OCI-LY1 (cell line): ENCODE data around the gene TFB2M.

Experiments
- H2AFZ ChIP-seq: fragments of 200-600 bp; sonication (generic), shearing (Covaris generic); 2 replicates; pipeline ENCODE4 v1.6.0; 2014; ENCODE audit warnings: antibody characterized with exemption, mild to moderate bottlenecking, low read length
- H3F3A ChIP-seq: fragments of 200-600 bp; sonication (generic), shearing (Covaris generic); 2 replicates; pipeline ENCODE4 v1.6.0; 2014; ENCODE audit warnings: mild to moderate bottlenecking, antibody characterized with exemption, low read length, moderate library complexity; ENCODE audit not compliant: insufficient read depth
- H3K27ac ChIP-seq: fragments of 200-600 bp; sonication (generic); 2 replicates; pipeline ENCODE4 v1.5.1; 2014; ENCODE audit warnings: low read length, mixed run types, mild to moderate bottlenecking, low read depth; ENCODE audit not compliant: poor library complexity, severe bottlenecking
- H3K27me3 ChIP-seq: fragments of 200-600 bp; sonication (generic); 2 replicates; pipeline ENCODE4 v1.6.0; 2014; ENCODE audit warnings: antibody characterized with exemption, mild to moderate bottlenecking, low read length, moderate library complexity; ENCODE audit not compliant: insufficient read depth
- H3K36me3 ChIP-seq: fragments of 200-600 bp; sonication (generic); 2 replicates; pipeline ENCODE4 v1.6.1; 2014; ENCODE audit warnings: mild to moderate bottlenecking, antibody characterized with exemption, low read length, moderate library complexity, mixed read lengths; ENCODE audit not compliant: insufficient read depth
- H3K4me1 ChIP-seq: fragments of 200-600 bp; sonication (generic); 2 replicates; pipeline ENCODE4 v1.5.1; 2014; ENCODE audit warnings: mild to moderate bottlenecking, low read length, moderate library complexity; ENCODE audit not compliant: insufficient read depth, severe bottlenecking
- H3K4me2 ChIP-seq: fragments of 200-600 bp; sonication (generic), shearing (Covaris generic); 2 replicates; pipeline ENCODE4 v1.6.1; 2014; ENCODE audit warnings: low read length
- H3K4me3 ChIP-seq: fragments of 200-600 bp; sonication (generic); 2 replicates; pipeline ENCODE4 v1.5.1; 2014; ENCODE audit warnings: low read length, low read depth, mild to moderate bottlenecking, mixed read lengths; ENCODE audit not compliant: poor library complexity, severe bottlenecking
- H3K79me2 ChIP-seq: fragments of 200-600 bp; shearing (Covaris generic); 2 replicates; pipeline ENCODE4 v1.6.1; 2016; ENCODE audit warnings: mixed run types, low read length, mixed read lengths; ENCODE audit not compliant: insufficient read depth
- H3K9ac ChIP-seq: fragments of 200-600 bp; sonication (generic), shearing (Covaris generic); 2 replicates; pipeline ENCODE4 v1.6.1; 2014; ENCODE audit warnings: mild to moderate bottlenecking, low read length, mixed read lengths
- H3K9me2 ChIP-seq: fragments of 200-600 bp; sonication (generic), shearing (Covaris generic); 2 replicates; pipeline ENCODE4 v1.6.1; 2014; ENCODE audit warnings: low read depth, mild to moderate bottlenecking, low read length, mixed read lengths
- H3K9me3 ChIP-seq: fragments of 200-600 bp; shearing (Covaris generic); 2 replicates; pipeline ENCODE4 v1.6.1; 2014; ENCODE audit warnings: low read length, mixed read lengths
- H4K20me1 ChIP-seq: fragments of 200-600 bp; sonication (generic), shearing (Covaris generic); 2 replicates; pipeline ENCODE4 v1.6.0; 2016; ENCODE audit warnings: mild to moderate bottlenecking, low read length; ENCODE audit not compliant: insufficient read depth
- CTCF ChIP-seq: fragments of 200-600 bp; sonication (generic), shearing (Covaris generic); IDR thresholded peaks from 2 replicates; pipeline ENCODE4 v1.5.1; 2017; ENCODE audit warnings: mild to moderate bottlenecking, antibody characterized with exemption, low read length, moderate library complexity, mixed read lengths
- EZH2 ChIP-seq: fragments of 200-600 bp; sonication (generic), shearing (Covaris generic); IDR thresholded peaks from 2 replicates; pipeline ENCODE4 v1.8.0; 2017; ENCODE audit warnings: borderline replicate concordance, mixed run types, mild to moderate bottlenecking, antibody characterized with exemption, low read length, moderate library complexity, mixed read lengths

The TFB2M gene

GRCh38 chr1:246597340-246597739 is 31.3 kb upstream of the TFB2M start:
- H3F3A ChIP-seq = no peaks in the 10 kb centered on the region
- H3K27me3 ChIP-seq = no peaks in the 10 kb centered on the region
- no peak overlapping the region for H3K4me2 ChIP-seq
- no peak overlapping the region for H2AFZ ChIP-seq
- no peaks in the 10 kb centered on the region for H4K20me1 ChIP-seq
- no peak overlapping the region for H3K4me3 ChIP-seq
- H3K27ac ChIP-seq = no peak overlapping the region
- H3K36me3 ChIP-seq = peaks cover 60% of the 10 kb centered on the region
- no peaks in the 10 kb centered on the region for H3K4me1 ChIP-seq
- H3K9me2 ChIP-seq = no peaks in the 10 kb centered on the region
- H3K9ac ChIP-seq = no peak overlapping the region
- H3K79me2 ChIP-seq = peaks cover 15% of the 10 kb centered on the region
- no peaks in the 10 kb centered on the region for H3K9me3 ChIP-seq
- no peak for TF ChIP-seq EZH2
- no peak for TF ChIP-seq CTCF

GRCh38 chr1:246595146-246595545 is 29.1 kb upstream of the TFB2M start:
- H3K9me3 ChIP-seq = 0 out of 2 replicates have a peak, but pooled peaks cover 2% of the 10 kb centered on the region
- H3K4me1 ChIP-seq = no peaks in the 10 kb centered on the region
- H3K27ac ChIP-seq = no peak overlapping the region
- no peak overlapping the region for H3K4me3 ChIP-seq
- H3F3A ChIP-seq = no peaks in the 10 kb centered on the region
- H3K79me2 ChIP-seq = peaks cover 24% of the 10 kb centered on the region
- H3K27me3 ChIP-seq = no peaks in the 10 kb centered on the region
- H3K36me3 ChIP-seq = peaks cover 78% of the 10 kb centered on the region
- no peak overlapping the region for H2AFZ ChIP-seq
- TF ChIP-seq CTCF = no peak
- TF ChIP-seq EZH2 = no peak
- no peaks in the 10 kb centered on the region for H4K20me1 ChIP-seq
- no peak overlapping the region for H3K9ac ChIP-seq
- H3K4me2 ChIP-seq = no peak overlapping the region
- no peaks in the 10 kb centered on the region for H3K9me2 ChIP-seq

- H3K27ac ChIP-seq = no peak overlapping the region
- H3K9me2 ChIP-seq = no peaks in the 10 kb centered on the region
- H3K36me3 ChIP-seq = peaks cover 81% of the 10 kb centered on the region
- no peak overlapping the region for H3K4me3 ChIP-seq
- no peaks in the 10 kb centered on the region for H3K4me1 ChIP-seq
- H3K9ac ChIP-seq = no peak overlapping the region
- TF ChIP-seq CTCF = no peak
- TF ChIP-seq EZH2 = no peak
- H3K9me3 ChIP-seq = 0 out of 2 replicates have a peak, but pooled peaks cover 2% of the 10 kb centered on the region
- no peak overlapping the region for H2AFZ ChIP-seq
- no peaks in the 10 kb centered on the region for H3K27me3 ChIP-seq
- no peaks in the 10 kb centered on the region for H4K20me1 ChIP-seq
- H3K79me2 ChIP-seq = peaks cover 31% of the 10 kb centered on the region
- H3K4me2 ChIP-seq = no peak overlapping the region
- H3F3A ChIP-seq = no peaks in the 10 kb centered on the region
Observed at GRCh38 chr1:246592695-246593094, 26.6 kb upstream of the TFB2M start.
